ENCODE results near the gene BACH2.

The BACH2 gene

GRCh38 chr6:90158936-90159335 lies 137.7 kb downstream of the BACH2 start:
- peaks cover 95% of the 10 kb centered on the region for H3K36me3 ChIP-seq (ENCODE audit: control insufficient read depth, low read length)
- H3K27ac ChIP-seq (ENCODE audit: low read depth, low read length): 0 out of 2 replicates have a peak overlapping the region, but pooled peaks have one; percentile 6
- H4K20me1 ChIP-seq (ENCODE audit: control insufficient read depth, insufficient read depth, low read depth, low read length): peaks cover 60% of the 10 kb centered on the region
- TF ChIP-seq CTCF (IDR thresholded peaks at IDR 0.05; ENCODE audit: low read depth, low read length, poor library complexity, severe bottlenecking): no peak
- TF ChIP-seq EZH2phosphoT487 (IDR thresholded peaks at IDR 0.05; ENCODE audit: borderline replicate concordance, low read length): no peak
- peak overlapping the region; percentile 11; the same call in 1 of the 2 replicates for H3K4me2 ChIP-seq (ENCODE audit: low read length)
- no peaks in the 10 kb centered on the region for H3K27me3 ChIP-seq (ENCODE audit: control insufficient read depth, low read length)
- H3K4me3 ChIP-seq (ENCODE audit: low read length): no peak overlapping the region
- H3K4me1 ChIP-seq (ENCODE audit: control insufficient read depth, low read length): peaks cover 97% of the 10 kb centered on the region
- H3K79me2 ChIP-seq (ENCODE audit: control insufficient read depth, low read length): peaks cover 100% of the 10 kb centered on the region
- H3F3A ChIP-seq (ENCODE audit: control insufficient read depth, insufficient read depth): peaks cover 39% of the 10 kb centered on the region
- H3K9me2 ChIP-seq (replicated peaks; ENCODE audit: control insufficient read depth, low read length): no peaks in the 10 kb centered on the region
- H3K9me3 ChIP-seq (ENCODE audit: control insufficient read depth, insufficient read depth, low read length): no peaks in the 10 kb centered on the region

- Histone ChIP-seq H3F3A (ENCODE audit: control insufficient read depth, insufficient read depth) (peaks cover 36% of the 10 kb centered on the region), H3K9me2 (replicated peaks; ENCODE audit: control insufficient read depth, low read length) (no peaks in the 10 kb centered on the region), H3K27ac (ENCODE audit: low read depth, low read length) (no peak overlapping the region), H3K9me3 (ENCODE audit: control insufficient read depth, insufficient read depth, low read length) (no peaks in the 10 kb centered on the region), H4K20me1 (ENCODE audit: control insufficient read depth, insufficient read depth, low read depth, low read length) (peaks cover 58% of the 10 kb centered on the region), H3K79me2 (ENCODE audit: control insufficient read depth, low read length) (peaks cover 100% of the 10 kb centered on the region), H3K4me2 (ENCODE audit: low read length) (0 out of 2 replicates have a peak overlapping the region, but pooled peaks have one; percentile 10), H3K4me3 (ENCODE audit: low read length) (no peak overlapping the region), H3K36me3 (ENCODE audit: control insufficient read depth, low read length) (peaks cover 94% of the 10 kb centered on the region), H3K27me3 (ENCODE audit: control insufficient read depth, low read length) (no peaks in the 10 kb centered on the region), H3K4me1 (ENCODE audit: control insufficient read depth, low read length) (peaks cover 94% of the 10 kb centered on the region)
- TF ChIP-seq EZH2phosphoT487 (IDR thresholded peaks at IDR 0.05; ENCODE audit: borderline replicate concordance, low read length): no peak
- no peak for TF ChIP-seq CTCF (IDR thresholded peaks at IDR 0.05; ENCODE audit: low read depth, low read length, poor library complexity, severe bottlenecking)
Measured at GRCh38 chr6:90157441-90157840, 139.2 kb downstream of the BACH2 start.

GRCh38 chr6:90156861-90157260 lies 139.8 kb downstream of the BACH2 start:
- peaks cover 100% of the 10 kb centered on the region for H3K79me2 ChIP-seq (ENCODE audit: control insufficient read depth, low read length)

More at GRCh38 chr6:90156861-90157260, 139.8 kb downstream of the BACH2 start:
- Histone ChIP-seq H3K4me1 (ENCODE audit: control insufficient read depth, low read length) (peaks cover 94% of the 10 kb centered on the region), H3K27me3 (ENCODE audit: control insufficient read depth, low read length) (no peaks in the 10 kb centered on the region), H4K20me1 (ENCODE audit: control insufficient read depth, insufficient read depth, low read depth, low read length) (peaks cover 60% of the 10 kb centered on the region), H3K4me2 (ENCODE audit: low read length) (no peak overlapping the region), H3K9me3 (ENCODE audit: control insufficient read depth, insufficient read depth, low read length) (no peaks in the 10 kb centered on the region), H3K27ac (ENCODE audit: low read depth, low read length) (no peak overlapping the region), H3K9me2 (replicated peaks; ENCODE audit: control insufficient read depth, low read length) (no peaks in the 10 kb centered on the region), H3K4me3 (ENCODE audit: low read length) (no peak overlapping the region), H3F3A (ENCODE audit: control insufficient read depth, insufficient read depth) (peaks cover 38% of the 10 kb centered on the region), H3K36me3 (ENCODE audit: control insufficient read depth, low read length) (peaks cover 93% of the 10 kb centered on the region)
- no peak for TF ChIP-seq EZH2phosphoT487 (IDR thresholded peaks at IDR 0.05; ENCODE audit: borderline replicate concordance, low read length)
- no peak for TF ChIP-seq CTCF (IDR thresholded peaks at IDR 0.05; ENCODE audit: low read depth, low read length, poor library complexity, severe bottlenecking)
